ENCODE results near the gene NDRG3. TPM values are rescaled to one million over a fixed set of nuclear protein-coding genes. Genes with fewer than 3 reads are reported as not detected.

The NDRG3 gene
- 46.2 and 52.3 TPM in 2 replicates for total RNA-seq (2014; rRNA removed; shearing (Covaris generic))

- peak; percentile 94 for DNase-seq (ENCODE audit: low read depth)
These were observed at the start of gene NDRG3 for GRCh38 chr20:36745927-36746659. Gene NDRG3, minus strand, starts transcription at chr20:36746090. Its CDS starts 24,355 bp downstream, at chr20:36721735.

DNA sequence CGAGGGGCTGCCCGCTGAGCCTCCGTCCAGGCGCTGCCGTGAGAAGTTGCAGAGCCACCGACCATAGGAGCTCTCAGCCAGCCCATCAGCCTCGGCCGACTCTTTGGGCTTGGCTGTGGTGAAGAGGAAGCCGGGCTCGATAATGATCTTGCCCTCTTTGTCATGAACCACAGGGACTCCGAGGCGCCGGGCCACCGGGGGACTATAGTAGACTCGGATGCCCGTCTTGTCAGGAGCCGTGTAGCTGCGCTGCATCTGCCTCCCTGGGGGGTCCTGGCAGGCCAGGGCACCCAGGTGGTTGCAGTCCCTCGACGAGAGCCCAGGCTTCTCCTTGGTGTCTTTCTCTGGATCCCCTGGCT lies 48.2 kb upstream of the NDRG3 start:
- DNase-seq (ENCODE audit: low read depth), result no peak

DNA sequence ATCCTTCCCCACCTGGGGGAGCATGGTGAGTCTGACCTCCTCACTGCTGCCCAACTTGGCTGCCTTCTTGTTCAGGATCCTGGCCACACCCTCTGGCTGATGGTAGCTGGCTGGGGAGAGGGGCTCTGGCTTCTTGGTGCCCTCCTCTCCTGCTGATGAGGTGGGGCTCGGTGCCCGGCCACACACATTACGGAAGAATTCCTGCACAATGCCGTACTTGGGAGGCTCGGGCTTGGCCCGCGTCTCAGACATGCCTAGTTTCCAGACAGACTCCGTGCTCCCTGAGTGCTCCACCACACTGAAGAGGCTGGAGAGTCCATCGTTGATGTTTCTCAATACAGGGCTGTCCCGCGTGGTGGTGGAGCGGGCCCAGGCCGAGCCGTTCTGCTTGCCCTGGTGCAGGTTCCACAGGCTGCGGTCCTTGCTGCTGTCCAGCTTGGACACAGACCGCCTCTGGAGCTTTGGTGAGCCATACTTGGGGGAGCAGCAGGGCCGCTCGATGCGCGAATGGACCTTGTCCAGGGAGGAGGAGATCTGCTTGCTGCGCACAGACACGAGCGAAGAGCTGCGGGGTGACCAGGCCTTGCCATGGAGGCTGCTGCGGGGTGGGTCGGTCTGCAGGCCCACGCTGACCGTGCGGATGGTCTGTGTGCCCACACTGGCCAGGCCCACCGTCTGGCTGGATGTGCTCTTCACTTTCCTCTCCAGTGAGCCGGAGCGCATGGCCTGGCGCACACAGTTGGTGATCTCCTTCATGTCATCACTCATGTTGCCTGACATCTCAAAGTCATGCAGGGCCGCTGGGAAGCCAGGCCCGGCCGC lies 47.6 kb upstream of the NDRG3 start:
- DNase-seq (ENCODE audit: low read depth), result no peak

DNA sequence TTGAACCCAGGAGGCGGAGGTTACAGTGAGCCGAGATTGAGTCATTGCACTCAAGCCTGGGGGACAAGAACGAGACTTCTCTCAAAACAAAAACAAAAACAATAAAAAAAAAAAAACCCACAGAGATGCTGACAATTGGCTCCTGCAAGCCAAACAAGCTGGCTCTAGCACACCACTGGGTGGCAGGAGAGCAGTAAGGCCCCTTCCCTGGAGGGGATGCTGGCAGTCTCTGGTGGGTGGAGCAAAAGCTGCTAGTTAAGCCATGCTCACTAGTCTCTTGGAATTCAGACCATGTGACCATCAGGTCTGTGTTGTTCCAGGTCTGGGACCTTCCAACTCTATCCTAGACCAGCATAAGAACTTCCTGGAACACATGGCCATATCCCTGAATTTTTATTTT lies 46.5 kb upstream of the NDRG3 start:
- peak; percentile 76 for DNase-seq (ENCODE audit: low read depth)

- DNase-seq (ENCODE audit: low read depth), result no peak
These were observed 46.0 kb upstream of the NDRG3 start for GRCh38 chr20:36791862-36792261.

DNA sequence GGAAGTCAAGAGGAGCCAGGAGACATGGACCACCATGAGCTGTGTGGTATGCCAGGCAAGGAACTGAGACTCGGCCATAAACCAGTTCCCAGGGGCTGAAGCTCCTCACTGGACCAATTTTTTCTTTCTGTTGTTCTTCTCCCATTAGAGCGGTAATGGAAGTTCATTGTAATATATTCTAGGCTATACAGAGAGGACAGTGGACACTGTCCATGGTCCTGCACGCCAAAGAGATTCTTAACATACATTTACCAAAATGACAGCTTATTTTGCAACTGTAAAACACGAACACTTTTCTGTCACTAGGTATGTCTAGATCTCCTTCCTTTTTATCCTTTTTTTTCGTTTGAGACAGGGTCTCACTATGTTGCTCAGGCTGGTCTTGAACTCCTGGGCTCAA lies 40.8 kb upstream of the NDRG3 start:
- DNase-seq (ENCODE audit: low read depth), result no peak

GRCh38 chr20:36786246-36786645 lies 40.4 kb upstream of the NDRG3 start:
- DNase-seq (ENCODE audit: low read depth), result no peak

GRCh38 chr20:36785308-36785707 lies 39.4 kb upstream of the NDRG3 start:
- no peak for DNase-seq (ENCODE audit: low read depth)

GRCh38 chr20:36784900-36785299 lies 39.0 kb upstream of the NDRG3 start:
- no peak for DNase-seq (ENCODE audit: low read depth)

GRCh38 chr20:36784116-36784515 lies 38.2 kb upstream of the NDRG3 start:
- no peak for DNase-seq (ENCODE audit: low read depth)

DNA sequence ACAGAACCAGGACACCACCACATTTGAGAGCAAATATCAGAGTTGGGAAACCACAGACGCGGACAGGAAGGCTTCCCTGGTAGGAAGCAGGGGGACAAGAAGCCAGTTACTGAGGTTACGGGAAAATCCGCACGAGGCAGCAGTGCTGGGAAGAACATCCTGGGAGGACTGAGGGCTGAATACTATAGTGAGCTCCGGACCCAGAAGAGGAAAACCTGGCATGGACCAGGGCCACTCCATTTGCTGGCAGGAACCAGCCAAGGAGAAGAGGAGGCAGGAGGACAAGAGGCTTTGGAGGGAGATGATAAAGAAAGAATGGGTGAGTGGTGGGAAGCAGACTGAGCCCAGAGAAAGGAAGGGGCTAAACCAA lies 33.8 kb upstream of the NDRG3 start:
- no peak for DNase-seq (ENCODE audit: low read depth)

DNA sequence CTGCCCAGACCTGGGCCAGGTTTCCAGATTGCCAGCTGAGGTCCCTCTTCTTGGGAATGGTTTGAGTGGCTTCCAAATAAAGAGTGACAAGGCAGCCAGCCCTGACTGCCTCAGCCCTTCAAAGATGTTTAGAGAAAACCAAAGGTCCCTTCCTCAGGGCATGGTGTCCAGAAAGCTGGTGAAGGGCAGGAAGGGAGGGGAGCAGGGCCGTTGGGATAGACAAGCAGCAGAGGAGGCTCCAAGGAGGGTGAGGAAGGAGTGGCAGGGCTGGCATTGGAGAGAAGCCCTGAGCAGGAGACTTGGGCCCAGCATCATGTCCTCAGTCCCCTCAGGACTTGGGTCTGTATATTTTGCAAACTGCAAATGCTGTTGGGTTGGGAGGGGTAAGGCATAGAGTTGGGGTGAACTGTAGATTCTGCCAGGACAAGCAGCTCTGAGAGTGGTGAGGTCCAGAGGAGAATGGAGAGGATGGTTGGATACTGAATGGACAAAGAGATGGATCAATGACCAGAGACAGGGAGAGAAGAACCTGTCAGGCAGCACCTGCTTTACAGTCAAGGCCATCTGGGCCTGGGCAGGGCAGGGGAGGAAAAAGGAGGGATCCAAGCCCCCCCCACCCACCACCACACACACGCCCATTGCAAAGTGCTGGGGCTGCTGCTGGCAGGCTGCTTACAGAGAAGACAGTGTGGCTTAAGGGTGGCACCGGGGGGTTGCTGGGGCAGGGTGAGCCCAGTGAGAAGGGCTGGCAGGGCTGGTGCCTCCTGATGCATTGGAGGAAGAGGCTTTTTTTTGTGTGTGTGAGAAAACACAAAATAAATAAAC lies 33.2 kb upstream of the NDRG3 start:
- DNase-seq (ENCODE audit: low read depth), result no peak

DNA sequence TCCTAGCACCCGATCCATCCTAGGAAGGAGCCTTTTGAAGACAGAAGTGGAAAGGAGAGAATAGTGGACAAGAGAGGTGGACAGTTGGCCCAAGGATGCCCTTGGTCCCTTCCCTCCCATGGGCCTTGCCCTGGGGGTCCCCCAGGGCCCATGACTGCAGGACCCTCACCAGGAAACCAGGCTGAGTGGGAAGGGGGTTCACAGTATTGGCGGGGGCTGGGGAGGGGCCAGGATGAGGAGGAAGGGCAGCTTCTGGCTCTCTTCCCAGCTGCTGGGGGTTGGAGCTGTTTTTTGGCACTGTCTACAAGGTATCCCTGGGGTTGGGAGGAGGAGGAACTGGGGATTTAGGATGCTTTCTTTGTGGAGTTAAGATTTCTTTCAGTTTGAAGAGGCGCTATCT lies 31.7 kb upstream of the NDRG3 start:
- DNase-seq (ENCODE audit: low read depth), result no peak

DNA sequence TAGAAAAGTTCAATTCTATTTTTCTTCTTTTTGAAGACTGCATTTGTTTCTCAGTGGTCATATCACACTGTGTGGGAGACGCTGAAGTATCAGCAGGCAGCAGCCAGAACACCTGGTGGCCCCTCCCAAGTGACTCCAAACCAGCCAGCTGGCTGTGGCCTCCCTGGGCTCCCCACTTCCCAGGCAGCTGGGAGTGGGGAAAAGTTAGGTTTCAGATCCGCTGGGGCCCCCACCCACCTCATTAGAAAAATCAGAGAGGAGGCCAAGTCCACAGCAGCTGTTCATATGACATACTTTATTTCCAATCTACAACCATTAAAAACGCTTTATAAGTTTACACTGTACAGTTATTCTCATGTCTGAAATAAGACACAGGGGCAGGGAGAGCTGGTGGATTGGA lies 31.3 kb upstream of the NDRG3 start:
- DNase-seq (ENCODE audit: low read depth), result no peak

GRCh38 chr20:36775826-36776225 lies 29.9 kb upstream of the NDRG3 start:
- no peak for DNase-seq (ENCODE audit: low read depth)

DNA sequence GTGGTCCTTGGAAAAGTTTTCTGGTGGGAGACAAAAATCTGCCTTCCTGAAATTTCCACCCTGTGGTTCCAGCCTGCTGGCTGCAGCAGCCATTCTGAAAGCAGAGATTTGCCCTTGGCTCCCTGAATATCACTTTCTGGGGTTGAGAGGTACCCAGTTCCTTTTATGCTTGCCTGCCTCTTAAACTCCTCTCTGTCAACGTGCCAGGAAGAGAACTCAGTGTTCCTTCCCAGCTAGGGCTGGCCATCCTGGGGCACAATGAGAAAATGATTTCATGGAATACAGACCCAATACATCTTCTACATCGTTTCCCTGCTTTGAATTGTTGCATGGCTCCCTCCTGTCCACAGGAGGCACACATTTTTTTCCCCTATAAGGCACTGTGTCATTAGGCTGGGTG lies 29.3 kb upstream of the NDRG3 start:
- DNase-seq (ENCODE audit: low read depth), result peak; percentile 24

- peak; percentile 97 for DNase-seq (ENCODE audit: low read depth)
These were observed 27.9 kb upstream of the NDRG3 start, which contains the start of gene DSN1 for GRCh38 chr20:36773597-36774390. Gene DSN1, minus strand, starts transcription at chr20:36773763. Its CDS starts 2,305 bp downstream, at chr20:36771458.

- peak; percentile 15 for DNase-seq (ENCODE audit: low read depth)
These were observed 27.3 kb upstream of the NDRG3 start for GRCh38 chr20:36773107-36773596.

- no peak for DNase-seq (ENCODE audit: low read depth)
These were observed 24.8 kb upstream of the NDRG3 start for GRCh38 chr20:36770680-36771079.

GRCh38 chr20:36768768-36769430 lies 23.0 kb upstream of the NDRG3 start:
- DNase-seq (ENCODE audit: low read depth), result no peak

- no peak for DNase-seq (ENCODE audit: low read depth)
These were observed 15.2 kb upstream of the NDRG3 start for GRCh38 chr20:36761125-36761524.
